GM19238 (cell line): ENCODE data around the gene CGB8.

ENCODE experiments used
- DNase-seq: peaks from one replicate; pipeline ENCODE4 v3.0.0; 2011; ENCODE audit warnings: low spot score; ENCODE audit not compliant: insufficient read length

The CGB8 gene

DNA sequence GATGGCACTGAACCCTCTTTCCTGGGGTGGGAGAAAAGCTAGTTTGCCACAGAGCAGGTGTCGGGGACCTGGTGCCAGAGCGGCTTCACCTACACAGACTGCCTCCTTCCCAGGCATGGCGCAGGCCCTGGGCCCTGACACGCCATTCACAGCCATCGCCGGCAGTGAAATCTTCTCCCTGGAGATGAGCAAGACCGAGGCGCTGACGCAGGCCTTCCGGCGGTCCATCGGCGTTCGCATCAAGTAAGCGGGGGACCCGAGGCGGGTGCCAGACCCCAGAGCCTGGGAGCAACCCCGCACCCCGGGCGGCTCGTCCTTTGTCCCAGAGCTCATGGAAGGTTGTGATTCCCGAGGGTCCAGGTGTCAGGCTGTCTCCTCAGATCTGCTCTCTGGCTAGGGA lies 42.0 kb downstream of the CGB8 start:
- DNase-seq, result no peak

DNA sequence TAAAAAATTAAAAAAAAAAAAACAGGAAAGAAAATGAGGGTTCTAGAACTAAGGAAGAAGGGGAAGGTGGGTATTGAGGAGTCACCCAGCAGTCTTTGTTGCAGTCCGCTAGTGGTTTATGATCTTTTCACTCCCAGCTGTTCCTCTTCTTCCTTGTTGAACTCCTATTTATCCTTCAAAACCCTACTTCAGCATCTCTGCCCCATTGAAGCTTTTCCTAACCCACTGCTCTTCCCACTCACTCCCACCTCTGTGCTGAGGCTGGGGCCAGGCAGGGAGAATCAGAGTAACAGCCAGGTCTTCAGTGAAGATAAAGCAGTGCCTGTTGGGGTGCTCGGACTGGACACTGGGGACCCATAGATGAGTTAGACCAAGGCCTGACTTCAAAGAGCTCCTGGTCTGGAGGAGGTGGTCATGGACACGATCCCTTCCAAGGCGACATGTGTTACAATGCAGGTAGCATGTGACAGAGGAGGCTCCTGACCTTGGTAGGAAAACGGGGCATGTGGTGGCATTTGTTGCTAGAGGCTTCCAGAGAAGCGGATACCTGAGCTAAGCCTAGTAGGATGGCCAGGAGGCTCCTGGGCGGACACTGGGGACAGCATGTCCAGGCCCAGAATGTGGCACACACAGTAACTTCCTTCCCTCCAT lies 43.8 kb downstream of the CGB8 start:
- DNase-seq, result no peak

DNA sequence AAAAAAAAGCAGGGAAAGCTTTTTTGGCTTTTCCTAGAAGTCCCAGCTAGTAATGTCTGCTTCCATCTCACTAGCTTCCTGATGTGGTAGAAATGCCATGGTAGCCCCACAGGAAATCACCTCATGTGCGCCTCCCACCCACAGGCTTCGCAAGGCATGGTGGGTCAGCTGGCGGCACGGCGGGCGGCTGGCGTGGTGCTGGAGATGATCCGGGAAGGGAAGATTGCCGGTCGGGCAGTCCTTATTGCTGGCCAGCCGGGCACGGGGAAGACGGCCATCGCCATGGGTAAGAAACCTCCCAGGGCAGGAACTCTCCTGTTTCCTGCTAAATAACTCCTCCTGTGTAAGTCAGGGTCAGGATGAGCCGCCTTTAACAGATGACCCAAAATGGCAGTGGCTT lies 44.8 kb downstream of the CGB8 start:
- no peak for DNase-seq

DNA sequence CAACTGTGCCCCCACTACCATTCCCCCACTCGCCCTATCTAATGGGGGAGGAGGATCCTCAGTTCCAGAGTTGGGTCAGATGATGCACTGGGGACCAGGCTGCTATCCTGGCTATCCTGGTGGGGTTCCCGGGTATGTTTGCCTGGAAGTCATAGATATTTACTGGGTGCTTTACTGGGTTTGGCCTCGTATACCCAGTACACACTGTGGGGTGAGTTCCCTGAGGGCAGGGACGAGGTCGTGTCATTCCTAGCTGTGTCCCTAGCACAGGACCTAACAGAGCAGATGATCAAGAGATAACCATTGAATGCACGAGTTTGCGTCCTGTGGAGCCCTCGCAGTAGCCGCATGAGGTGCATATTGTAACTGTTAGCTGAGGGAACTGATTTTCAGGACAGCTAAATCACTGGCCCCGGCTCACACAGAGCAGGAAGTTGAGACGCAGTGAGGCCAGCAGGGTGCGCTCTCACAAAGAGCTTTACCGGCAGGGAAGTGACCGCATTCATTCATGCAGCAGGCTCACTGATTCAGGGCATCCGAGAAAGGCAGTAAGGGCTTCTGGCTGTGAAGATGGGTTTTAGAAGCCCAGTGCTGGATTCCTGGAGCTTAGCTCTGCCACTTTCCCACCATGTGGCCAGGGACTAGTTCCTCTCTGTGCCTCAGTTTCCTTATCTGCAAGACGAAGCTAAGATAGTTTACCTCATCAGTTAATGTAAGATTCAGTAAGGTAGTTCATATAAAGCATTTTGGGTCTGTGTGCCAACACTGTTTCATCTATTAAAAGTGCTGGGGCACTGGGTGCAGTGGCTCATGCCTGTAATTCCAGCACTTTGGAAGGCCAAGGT lies 49.2 kb downstream of the CGB8 start:
- DNase-seq, result no peak

DNA sequence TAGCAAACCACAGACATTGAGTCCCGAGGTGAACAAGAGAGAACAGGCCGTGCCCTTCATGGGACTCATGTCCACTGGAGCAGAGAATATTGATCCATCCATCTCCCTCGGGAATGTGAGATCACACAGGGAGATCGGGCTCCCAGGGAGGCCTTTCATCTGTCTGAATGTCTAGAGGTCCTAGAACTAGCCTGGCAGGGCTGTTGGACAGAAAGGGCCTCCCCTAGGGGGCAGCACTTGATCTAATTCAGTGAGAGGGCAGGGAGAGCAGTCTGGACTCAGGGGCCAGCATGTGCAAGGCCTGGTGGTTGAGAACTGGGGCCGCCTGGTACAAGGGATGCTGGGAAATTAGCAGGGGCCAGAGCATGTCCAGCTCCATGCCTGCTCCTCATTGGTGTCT lies 50.9 kb downstream of the CGB8 start:
- no peak for DNase-seq
